Measurements from ENCODE around the gene COL23A1. TPM values are rescaled to one million over a fixed set of nuclear protein-coding genes. Genes with fewer than 3 reads are reported as not detected.
A peak's percentile ranks its signal among the peaks of the same experiment; 100 is the strongest.

COL23A1 gene
- total RNA-seq, 1 experiment from 2014 or later: not detected

GRCh38 chr5:178206166-178207101 is 383.8 kb downstream of the COL23A1 start:
- Histone ChIP-seq H3K4me2 (ENCODE audit: low read length) (peak overlapping the region; percentile 93), H3K27ac (ENCODE audit: low read length) (no peak overlapping the region), H3K9ac (ENCODE audit: low read length) (peak overlapping the region; percentile 94), H3K27me3 (ENCODE audit: low read length) (no peaks in the 10 kb centered on the region), H4K20me1 (ENCODE audit: low read length) (peaks cover 62% of the 10 kb centered on the region), H3K9me3 (ENCODE audit: low read length) (no peaks in the 10 kb centered on the region), H2AFZ (ENCODE audit: low read length) (no peak overlapping the region), H3K4me3 (ENCODE audit: low read length) (peak overlapping the region; percentile 92), H3K79me2 (ENCODE audit: low read length) (peaks cover 62% of the 10 kb centered on the region), H3K4me1 (ENCODE audit: insufficient read depth, low read length) (peaks cover 30% of the 10 kb centered on the region), H3F3A (ENCODE audit: low read length, unreplicated experiment) (peaks cover 7% of the 10 kb centered on the region), H3K36me3 (ENCODE audit: low read depth, low read length) (peaks cover 61% of the 10 kb centered on the region), H3K9me2 (replicated peaks; ENCODE audit: low read length) (no peaks in the 10 kb centered on the region)
- ATAC-seq (no peak), DNase-seq (no peak)
- BruUV-seq (replicated peaks): TSS peak; percentile 45
- POLR2A ChIA-PET (ENCODE audit: unreplicated experiment): no interaction called here
- TF ChIP-seq EZH2 (IDR thresholded peaks at IDR 0.05; ENCODE audit: low read length, unreplicated experiment) (no peak), EZH2phosphoT487 (IDR thresholded peaks at IDR 0.05; ENCODE audit: borderline replicate concordance, low read length) (no peak), CTCF (conservative IDR thresholded peaks at IDR 0.05; ENCODE audit: low read depth, low read length) (no peak)
- CTCF ChIA-PET: no interaction called here
- intact Hi-C loops (cut with micrococcal nuclease): no loop called here

- intact Hi-C loops (cut with micrococcal nuclease): no loop called here
- H3K4me1 ChIP-seq (ENCODE audit: insufficient read depth, low read length): peaks cover 31% of the 10 kb centered on the region
- no peak for TF ChIP-seq EZH2 (IDR thresholded peaks at IDR 0.05; ENCODE audit: low read length, unreplicated experiment)
- H3K36me3 ChIP-seq (ENCODE audit: low read depth, low read length): peaks cover 54% of the 10 kb centered on the region
- H3K4me2 ChIP-seq (ENCODE audit: low read length): peak overlapping the region; percentile 93
- H3K4me3 ChIP-seq (ENCODE audit: low read length): peak overlapping the region; percentile 92
- no TSS peak for BruUV-seq (replicated peaks)
- CTCF ChIA-PET: interaction anchor here (0.6 kb wide), 1 partner anchor 130 kb away, joined by 4 read pairs; no protein-coding TSS in a partner anchor
- H3F3A ChIP-seq (ENCODE audit: low read length, unreplicated experiment): peaks cover 6% of the 10 kb centered on the region
- ATAC-seq (no peak), DNase-seq (no peak)
- no peaks in the 10 kb centered on the region for H3K9me3 ChIP-seq (ENCODE audit: low read length)
- POLR2A ChIA-PET (ENCODE audit: unreplicated experiment): no interaction called here
- H2AFZ ChIP-seq (ENCODE audit: low read length): no peak overlapping the region
- peaks cover 55% of the 10 kb centered on the region for H4K20me1 ChIP-seq (ENCODE audit: low read length)
- peak overlapping the region; percentile 94 for H3K9ac ChIP-seq (ENCODE audit: low read length)
- no peaks in the 10 kb centered on the region for H3K9me2 ChIP-seq (replicated peaks; ENCODE audit: low read length)
- no peak overlapping the region for H3K27ac ChIP-seq (ENCODE audit: low read length)
- H3K79me2 ChIP-seq (ENCODE audit: low read length): peaks cover 62% of the 10 kb centered on the region
- no peaks in the 10 kb centered on the region for H3K27me3 ChIP-seq (ENCODE audit: low read length)
Measured at GRCh38 chr5:178205749-178206047, 384.5 kb downstream of the COL23A1 start.

- H2AFZ ChIP-seq (ENCODE audit: low read length): no peak overlapping the region
- CTCF ChIA-PET: interaction anchor here (0.6 kb wide), 1 partner anchor 130 kb away, joined by 4 read pairs; no protein-coding TSS in a partner anchor
Measured at GRCh38 chr5:178204935-178205748, 385.1 kb downstream of the COL23A1 start.

More at GRCh38 chr5:178204935-178205748, 385.1 kb downstream of the COL23A1 start:
- H3K4me2 ChIP-seq (ENCODE audit: low read length): peak overlapping the region; percentile 93
- peaks cover 48% of the 10 kb centered on the region for H3K36me3 ChIP-seq (ENCODE audit: low read depth, low read length)
- no TSS peak for BruUV-seq (replicated peaks)
- peaks cover 62% of the 10 kb centered on the region for H3K79me2 ChIP-seq (ENCODE audit: low read length)
- peak overlapping the region; percentile 94 for H3K9ac ChIP-seq (ENCODE audit: low read length)
- H4K20me1 ChIP-seq (ENCODE audit: low read length): peaks cover 49% of the 10 kb centered on the region
- peak overlapping the region; percentile 21; the same call in 1 of the 2 replicates for H3K27ac ChIP-seq (ENCODE audit: low read length)
- H3K27me3 ChIP-seq (ENCODE audit: low read length): no peaks in the 10 kb centered on the region
- ATAC-seq: peak; percentile 56
- peak; percentile 74 for DNase-seq
- no peaks in the 10 kb centered on the region for H3K9me2 ChIP-seq (replicated peaks; ENCODE audit: low read length)
- peaks cover under 1% of the 10 kb centered on the region for H3F3A ChIP-seq (ENCODE audit: low read length, unreplicated experiment)
- TF ChIP-seq EZH2phosphoT487 (IDR thresholded peaks at IDR 0.05; ENCODE audit: borderline replicate concordance, low read length) (no peak), CTCF (conservative IDR thresholded peaks at IDR 0.05; ENCODE audit: low read depth, low read length) (no peak), EZH2 (IDR thresholded peaks at IDR 0.05; ENCODE audit: low read length, unreplicated experiment) (no peak)
- no peaks in the 10 kb centered on the region for H3K9me3 ChIP-seq (ENCODE audit: low read length)
- intact Hi-C loops (cut with micrococcal nuclease): loop anchor here (5.0 kb wide), 1 partner anchor 53 kb away; the partner anchor contains the start of gene NHP2
- H3K4me3 ChIP-seq (ENCODE audit: low read length): peak overlapping the region; percentile 92
- POLR2A ChIA-PET (ENCODE audit: unreplicated experiment): interaction anchor here (0.8 kb wide), 1 partner anchor 52 kb away, joined by 3 read pairs; the partner anchor contains the start of gene NHP2
- peaks cover 31% of the 10 kb centered on the region for H3K4me1 ChIP-seq (ENCODE audit: insufficient read depth, low read length)

Data from PC-3 (cell line).